C1 segment of cervical spinal cord (tissue), 14 donors: Measurements from ENCODE around the gene ATAD3A.
"Not testable (repeated sequence)": the region's sequence is repeated elsewhere in the genome, so short reads cannot be mapped to it uniquely, and the experiment has no call there.

Experiments used
- DNase-seq, 14 donors: peaks; one replicate each; lab custom pipeline; 2025; lab: John Stamatoyannopoulos, UW

ATAD3A gene

GRCh38 chr1:1523226-1523625, 11.3 kb downstream of the ATAD3A start:
- DNase-seq, result not testable (repeated sequence)

GRCh38 chr1:1523651-1524050, 11.7 kb downstream of the ATAD3A start:
- not testable (repeated sequence) for DNase-seq

- DNase-seq, result not testable (repeated sequence)
Measured at GRCh38 chr1:1524750-1525383, 12.9 kb downstream of the ATAD3A start.

- not testable (repeated sequence) for DNase-seq
Measured at GRCh38 chr1:1526476-1526875, 14.5 kb downstream of the ATAD3A start.

- no peak for DNase-seq
Measured at GRCh38 chr1:1527092-1527816, 15.3 kb downstream of the ATAD3A start.

- DNase-seq, result no peak
Measured at GRCh38 chr1:1528301-1529267, 16.6 kb downstream of the ATAD3A start.

GRCh38 chr1:1529321-1529720, 17.4 kb downstream of the ATAD3A start:
- DNase-seq, result no peak

- DNase-seq, result no peak
Measured at GRCh38 chr1:1529936-1530335, 18.0 kb downstream of the ATAD3A start.

- no peak for DNase-seq
Measured at GRCh38 chr1:1531947-1532346, 20.0 kb downstream of the ATAD3A start.

GRCh38 chr1:1533176-1533893, 21.4 kb downstream of the ATAD3A start:
- DNase-seq, result not testable (repeated sequence)

- not testable (repeated sequence) for DNase-seq
Measured at GRCh38 chr1:1533894-1534291, 21.9 kb downstream of the ATAD3A start.

GRCh38 chr1:1534401-1535154, 22.6 kb downstream of the ATAD3A start:
- DNase-seq, result no peak

GRCh38 chr1:1535201-1536018, 23.4 kb downstream of the ATAD3A start:
- no peak for DNase-seq

- DNase-seq, result no peak
Measured at GRCh38 chr1:1536019-1536937, 24.3 kb downstream of the ATAD3A start.

- DNase-seq, result no peak
Measured at GRCh38 chr1:1536938-1537546, 25.1 kb downstream of the ATAD3A start.

GRCh38 chr1:1537626-1538250, 25.8 kb downstream of the ATAD3A start:
- DNase-seq, result no peak

GRCh38 chr1:1538334-1538733, 26.4 kb downstream of the ATAD3A start:
- no peak for DNase-seq

GRCh38 chr1:1538989-1539309, 27.0 kb downstream of the ATAD3A start:
- DNase-seq, result no peak
